ENCODE results near the gene SH3GL3. TPM values are rescaled to one million over a fixed set of nuclear protein-coding genes. Genes with fewer than 3 reads are reported as not detected.

Gene SH3GL3
- total and polyA plus RNA-seq, 8 donors = 0.56 to 3.3 (median 1.4) TPM; not detected in 4

DNA sequence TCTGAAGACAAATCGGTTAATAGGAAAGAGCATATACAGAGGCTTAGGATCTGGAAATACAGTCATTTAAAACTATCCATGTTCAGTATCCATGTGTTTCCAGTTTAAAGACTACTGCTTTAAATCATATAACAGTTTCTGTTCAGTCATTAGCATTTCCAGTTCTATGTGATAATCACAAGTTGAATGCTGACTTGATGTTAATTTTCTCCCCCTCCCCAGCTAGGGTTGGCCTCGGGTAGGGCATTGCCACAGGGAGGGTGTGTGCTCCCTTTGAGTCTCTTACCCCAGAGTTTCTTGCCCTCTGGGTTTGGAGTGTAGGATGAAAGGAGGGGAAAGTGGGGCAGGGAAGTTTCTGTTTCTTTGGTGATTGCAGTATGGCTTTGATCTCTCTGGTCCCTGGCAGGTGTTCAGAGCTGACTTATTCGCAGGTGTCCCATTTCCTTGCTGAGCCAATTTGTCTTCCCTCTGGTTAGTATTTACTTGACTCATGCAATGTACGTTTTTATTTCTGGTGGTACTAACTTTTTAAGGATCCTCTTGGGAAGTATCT, 86.3 kb downstream of the SH3GL3 start:
- H3K4me3 ChIP-seq = no peak overlapping the region
- H3K36me3 ChIP-seq = no peaks in the 10 kb centered on the region
- H3K27ac ChIP-seq = no peak overlapping the region
- TF ChIP-seq POLR2A (IDR thresholded peaks at IDR 0.05) (no peak), POLR2AphosphoS5 (IDR thresholded peaks at IDR 0.05) (no peak), EP300 (IDR thresholded peaks at IDR 0.05) (no peak)
- TF ChIP-seq, protein P1, sequence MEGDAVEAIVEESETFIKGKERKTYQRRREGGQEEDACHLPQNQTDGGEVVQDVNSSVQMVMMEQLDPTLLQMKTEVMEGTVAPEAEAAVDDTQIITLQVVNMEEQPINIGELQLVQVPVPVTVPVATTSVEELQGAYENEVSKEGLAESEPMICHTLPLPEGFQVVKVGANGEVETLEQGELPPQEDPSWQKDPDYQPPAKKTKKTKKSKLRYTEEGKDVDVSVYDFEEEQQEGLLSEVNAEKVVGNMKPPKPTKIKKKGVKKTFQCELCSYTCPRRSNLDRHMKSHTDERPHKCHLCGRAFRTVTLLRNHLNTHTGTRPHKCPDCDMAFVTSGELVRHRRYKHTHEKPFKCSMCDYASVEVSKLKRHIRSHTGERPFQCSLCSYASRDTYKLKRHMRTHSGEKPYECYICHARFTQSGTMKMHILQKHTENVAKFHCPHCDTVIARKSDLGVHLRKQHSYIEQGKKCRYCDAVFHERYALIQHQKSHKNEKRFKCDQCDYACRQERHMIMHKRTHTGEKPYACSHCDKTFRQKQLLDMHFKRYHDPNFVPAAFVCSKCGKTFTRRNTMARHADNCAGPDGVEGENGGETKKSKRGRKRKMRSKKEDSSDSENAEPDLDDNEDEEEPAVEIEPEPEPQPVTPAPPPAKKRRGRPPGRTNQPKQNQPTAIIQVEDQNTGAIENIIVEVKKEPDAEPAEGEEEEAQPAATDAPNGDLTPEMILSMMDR (IDR thresholded peaks at IDR 0.05) = no peak
- H3K9me3 ChIP-seq = peaks cover 5 to 18% (median 13%) of the 10 kb centered on the region in 4 donors
- no peak for DNase-seq
- intact Hi-C loops (cut with DNase I; ENCODE audit: low total_unique reads) = no loop called here
- WGBS, 5 donors = 51 to 62% (median 56%) methylated on average over 4 of the region's 4 CpGs
- no peaks in the 10 kb centered on the region for H3K4me1 ChIP-seq
- peaks cover 0 to 7% (median 0%) of the 10 kb centered on the region in 3 donors for H3K27me3 ChIP-seq

- Histone ChIP-seq H3K36me3 (no peaks in the 10 kb centered on the region), H3K27me3 (no peaks in the 10 kb centered on the region), H3K9me3 (no peaks in the 10 kb centered on the region), H3K4me1 (no peaks in the 10 kb centered on the region), H3K4me3 (no peak overlapping the region), H3K27ac (no peak overlapping the region)
- no peak for TF ChIP-seq POLR2AphosphoS5 (IDR thresholded peaks at IDR 0.05)
- no peak for TF ChIP-seq EP300 (IDR thresholded peaks at IDR 0.05)
- TF ChIP-seq POLR2A (IDR thresholded peaks at IDR 0.05) = no peak
- TF ChIP-seq, protein P1 (IDR thresholded peaks at IDR 0.05) = no peak
- no peak for DNase-seq
- 91 to 96% (median 95%) methylated on average over 2 of the region's 2 CpGs for WGBS, 5 donors
- intact Hi-C loops (cut with DNase I; ENCODE audit: low total_unique reads) = no loop called here
Observed at GRCh38 chr15:83537606-83538005, 90.5 kb downstream of the SH3GL3 start.

DNA sequence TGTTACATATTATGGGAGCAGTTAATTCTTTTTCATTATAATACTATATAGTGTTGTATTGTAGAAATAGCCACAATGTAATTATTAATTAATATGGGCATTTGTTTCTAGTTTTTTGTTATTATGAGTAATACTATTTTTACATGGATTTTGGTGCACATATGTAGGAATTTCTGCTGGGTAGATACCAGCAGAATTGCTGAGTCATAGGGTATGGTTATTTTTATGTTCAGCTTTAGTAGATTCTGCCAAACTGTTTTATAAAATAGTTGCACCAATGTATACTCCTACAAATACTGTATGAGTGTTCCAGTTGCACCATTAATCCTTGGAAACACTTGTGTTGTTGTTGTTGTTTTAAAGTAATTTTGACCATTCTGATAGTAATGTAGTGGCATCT, 91.5 kb downstream of the SH3GL3 start:
- Histone ChIP-seq H3K4me3 (no peak overlapping the region), H3K9me3 (peaks cover 0 to 4% (median 0%) of the 10 kb centered on the region in 4 donors), H3K27me3 (no peaks in the 10 kb centered on the region), H3K4me1 (no peaks in the 10 kb centered on the region), H3K27ac (no peak overlapping the region), H3K36me3 (no peaks in the 10 kb centered on the region)
- TF ChIP-seq POLR2A (IDR thresholded peaks at IDR 0.05) (no peak), EP300 (IDR thresholded peaks at IDR 0.05) (no peak), POLR2AphosphoS5 (IDR thresholded peaks at IDR 0.05) (no peak)
- TF ChIP-seq, protein P1 (IDR thresholded peaks at IDR 0.05) = no peak
- intact Hi-C loops (cut with DNase I; ENCODE audit: low total_unique reads) = no loop called here
- DNase-seq = no peak

DNA sequence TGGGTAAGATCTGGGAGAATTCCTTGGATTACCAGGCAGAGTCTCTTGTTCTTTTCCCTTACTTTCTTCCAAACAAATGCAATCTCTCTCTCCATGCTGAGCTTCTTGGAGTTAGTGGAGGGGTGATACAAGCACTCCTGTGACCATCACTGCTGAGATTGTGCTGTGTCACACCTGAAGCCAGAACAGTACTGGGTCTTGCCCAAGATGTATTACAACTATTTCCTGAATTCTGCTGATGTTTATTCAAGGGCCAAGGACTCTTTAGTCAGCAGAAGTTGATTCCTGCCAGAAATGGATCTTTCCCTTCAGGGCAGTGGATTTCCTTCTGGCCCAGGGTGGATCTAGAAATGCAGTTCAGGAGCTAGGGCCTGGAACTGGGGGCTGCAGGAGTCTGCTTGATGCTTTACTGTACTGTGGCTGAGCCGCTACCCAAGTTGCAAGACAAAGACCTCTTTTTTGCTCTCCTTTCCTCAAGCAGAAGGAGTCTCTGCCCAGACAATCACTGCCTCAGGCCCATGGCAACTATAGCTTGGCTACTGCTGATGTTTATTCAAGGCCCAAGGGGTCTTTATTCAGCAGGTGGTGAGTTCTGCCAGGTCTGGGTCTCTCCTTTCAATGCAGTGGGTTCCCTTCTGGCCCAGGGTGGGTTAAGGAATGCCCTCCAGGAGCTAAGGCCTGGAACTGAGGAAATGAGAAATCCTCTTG, 98.8 kb downstream of the SH3GL3 start:
- H3K9me3 ChIP-seq = peaks cover 0 to 5% (median 2%) of the 10 kb centered on the region in 4 donors
- no peak overlapping the region for H3K27ac ChIP-seq
- TF ChIP-seq POLR2AphosphoS5 (IDR thresholded peaks at IDR 0.05) = no peak
- TF ChIP-seq, protein P1 (IDR thresholded peaks at IDR 0.05) = no peak
- TF ChIP-seq EP300 (IDR thresholded peaks at IDR 0.05) = no peak
- no peak for TF ChIP-seq POLR2A (IDR thresholded peaks at IDR 0.05)
- H3K4me3 ChIP-seq = no peak overlapping the region
- intact Hi-C loops (cut with DNase I; ENCODE audit: low total_unique reads) = no loop called here
- H3K4me1 ChIP-seq = no peaks in the 10 kb centered on the region
- DNase-seq = no peak
- WGBS, 5 donors = 75 to 100% (median 91%) methylated on average over 1 of the region's 1 CpG
- no peaks in the 10 kb centered on the region for H3K36me3 ChIP-seq
- H3K27me3 ChIP-seq = no peaks in the 10 kb centered on the region
